K562 (cell line): ENCODE results near the gene NUP210. TPM values are rescaled to one million over a fixed set of nuclear protein-coding genes. Genes with fewer than 3 reads are reported as not detected.

Experiments used
- ATAC-seq: fragments of 200-7000 bp; cut with Tn5 transposase; 3 replicates; pipeline ENCODE4 v1.9.1; 2020; ENCODE audit warnings: moderate library complexity
- BruUV-seq: library from RNA; stranded (reverse); fragments of 400-500 nt; replicated peaks from 2 replicates; lab custom pipeline; 2021; lab: Mats Ljungman, UMichigan
- CTCF ChIA-PET: fragments of 300-600 bp; formaldehyde crosslinking; extraction: SDS; loops from one replicate; lab custom pipeline; 2021; ENCODE audit warnings: low intra/inter-chr PET ratio; lab: Yijun Ruan, JAX
- POLR2A ChIA-PET: fragments of 300-600, 350-650 bp; sonication (Branson Sonifier 250); formaldehyde crosslinking; extraction: SDS; loops from one replicate; lab custom pipeline; 2021; ENCODE audit warnings: antibody characterized with exemption, inconsistent platforms; lab: Yijun Ruan, JAX
- DNase-seq, 4 experiments: peaks; one replicate each; pipeline versions ENCODE4 v3.0.0 to v3.0.0-alpha.2; 2011 to 2018; ENCODE audit warnings: low spot score in 3 of 4, mixed read lengths in 3 of 4; ENCODE audit errors: extremely low read depth in 1 of 4
- FAIRE-seq: peaks from 2 replicates; lab custom pipeline; 2011; peaks lifted over from hg19 to GRCh38; lab: Jason Lieb, UNC
- H2AFZ ChIP-seq: 2 replicates; pipeline ENCODE4 v1.6.0; 2011; ENCODE audit warnings: low read depth, low read length, control low read depth, inconsistent platforms
- H3K27ac ChIP-seq: fragments of 200-600 bp; 3 replicates; pipeline ENCODE4 v1.8.0; 2011; ENCODE audit warnings: low read depth, mild to moderate bottlenecking, control low read depth, inconsistent platforms, low read length, moderate library complexity, mixed read lengths; ENCODE audit errors: extremely low read depth
- H3K27me3 ChIP-seq, 2 experiments: fragments of 300-600 bp in 1 of 2; 2 replicates in 1 of 2; 3 replicates in 1 of 2; pipeline versions ENCODE4 v1.6.0 to v1.8.0; 2011; ENCODE audit warnings: inconsistent platforms in 2 of 2, low read length in 2 of 2, mild to moderate bottlenecking in 1 of 2, mixed read lengths in 1 of 2, moderate library complexity in 1 of 2; ENCODE audit not compliant: control insufficient read depth in 2 of 2, insufficient read depth in 2 of 2
- H3K36me3 ChIP-seq: fragments of 300-600 bp; 3 replicates; pipeline ENCODE4 v1.8.0; 2011; ENCODE audit warnings: mild to moderate bottlenecking, low read length, inconsistent platforms; ENCODE audit not compliant: control insufficient read depth, insufficient read depth
- H3K4me1 ChIP-seq, 2 experiments: fragments of 200-600 bp in 1 of 2; replicated peaks in 1 of 2; 2 replicates in 1 of 2; 3 replicates in 1 of 2; pipeline versions ENCODE4 v1.5.1 to v1.8.0; 2011; ENCODE audit warnings: inconsistent platforms in 2 of 2, low read length in 2 of 2, mild to moderate bottlenecking in 1 of 2, mixed read lengths in 1 of 2, moderate library complexity in 1 of 2; ENCODE audit not compliant: control insufficient read depth in 2 of 2, insufficient read depth in 2 of 2
- H3K4me2 ChIP-seq: 2 replicates; pipeline ENCODE4 v1.6.1; 2011; ENCODE audit warnings: low read length, control low read depth, inconsistent platforms, mixed read lengths; ENCODE audit not compliant: insufficient read depth
- H3K4me3 ChIP-seq: fragments of 200-600 bp; sonication (generic), shearing (Covaris generic); 2 replicates; pipeline ENCODE4 v1.5.1; 2016; ENCODE audit warnings: control low read depth, inconsistent platforms
- H3K79me2 ChIP-seq: fragments of 200-600 bp; 3 replicates; pipeline ENCODE4 v1.8.0; 2011; ENCODE audit warnings: low read length, inconsistent platforms; ENCODE audit not compliant: control insufficient read depth, insufficient read depth
- H3K9ac ChIP-seq, 2 experiments: 2 replicates each; pipeline versions ENCODE4 v1.6.0 to v1.6.1; 2011; ENCODE audit warnings: low read depth in 2 of 2, low read length in 2 of 2, control low read depth in 1 of 2, inconsistent platforms in 1 of 2, mild to moderate bottlenecking in 1 of 2, mixed read lengths in 1 of 2; ENCODE audit not compliant: insufficient read depth in 1 of 2
- H3K9me1 ChIP-seq: one replicate; pipeline ENCODE4 v1.6.0; 2011; ENCODE audit warnings: inconsistent platforms, mild to moderate bottlenecking, low read length, moderate library complexity; ENCODE audit not compliant: control insufficient read depth, insufficient read depth
- H3K9me3 ChIP-seq: replicated peaks from 2 replicates; pipeline ENCODE4 v1.5.1; 2011; ENCODE audit warnings: low read depth, low read length, inconsistent platforms; ENCODE audit not compliant: control insufficient read depth, insufficient read depth
- H4K20me1 ChIP-seq: replicated peaks from 2 replicates; pipeline ENCODE4 v1.6.1; 2011; ENCODE audit warnings: low read length, inconsistent platforms, mixed read lengths; ENCODE audit not compliant: control insufficient read depth, insufficient read depth
- ARID3A ChIP-seq: IDR thresholded peaks from 2 replicates; pipeline ENCODE4 v1.6.1; 2012; ENCODE audit warnings: low read depth, low read length, improper control_type of control experiment, borderline replicate concordance
- CSDE1 ChIP-seq, 2 experiments: fragments of 450-650 bp; IDR thresholded peaks; 2 replicates each; pipeline ENCODE4 v1.6.1; 2016; ENCODE audit warnings: mild to moderate bottlenecking in 1 of 2
- MECOM ChIP-seq: fragments of 250-450 bp; sonication (Bioruptor Pico); IDR thresholded peaks from 2 replicates; pipeline ENCODE4 v1.8.0; 2022; ENCODE audit warnings: inconsistent platforms
- MEIS2 ChIP-seq: fragments of 450-650 bp; IDR thresholded peaks from 2 replicates; pipeline ENCODE4 v1.6.1; 2014; ENCODE audit warnings: mild to moderate bottlenecking; ENCODE audit not compliant: partially characterized antibody
- PHF8 ChIP-seq: fragments of 200-600 bp; sonication (generic); IDR thresholded peaks from 2 replicates; pipeline ENCODE4 v1.6.1; 2012; ENCODE audit warnings: mixed run types, mild to moderate bottlenecking, inconsistent platforms, low read length, moderate library complexity, borderline replicate concordance
- SIRT6 ChIP-seq: IDR thresholded peaks from one replicate; pipeline ENCODE4 v1.6.1; 2012; ENCODE audit warnings: low read depth, mild to moderate bottlenecking, control low read depth, inconsistent platforms, low read length, moderate library complexity
- SRSF1 ChIP-seq: fragments of 200-400 bp; formaldehyde crosslinking; IDR thresholded peaks from 2 replicates; pipeline ENCODE4 v1.6.1; 2017; ENCODE audit warnings: mild to moderate bottlenecking, low read depth, low read length, moderate library complexity
- SRSF3 ChIP-seq: fragments of 200-400 bp; formaldehyde crosslinking; IDR thresholded peaks from 2 replicates; pipeline ENCODE4 v1.6.1; 2016; ENCODE audit warnings: mild to moderate bottlenecking, low read length, moderate library complexity; ENCODE audit not compliant: insufficient read depth
- YBX1 ChIP-seq: fragments of 450-650 bp; IDR thresholded peaks from 2 replicates; pipeline ENCODE4 v1.7.1; 2016; ENCODE audit warnings: mild to moderate bottlenecking
- ZNF274 ChIP-seq: IDR thresholded peaks from 2 replicates; pipeline ENCODE4 v1.6.1; 2011; ENCODE audit warnings: low read depth, mild to moderate bottlenecking, low read length, moderate library complexity, borderline replicate concordance
- ZNF668 ChIP-seq: fragments of 250-450 bp; sonication (Bioruptor Pico); IDR thresholded peaks from 2 replicates; pipeline ENCODE4 v1.8.0; 2022; ENCODE audit warnings: mild to moderate bottlenecking, inconsistent platforms
- WGBS: fragments of 100-300 bp; shearing (Covaris generic); methylation state at CpG from one replicate; pipeline ENCODE4 v1.1.6; 2016; ENCODE audit warnings: low coverage, mixed read lengths; ENCODE audit not compliant: insufficient coverage; ENCODE audit errors: missing lambda C conversion rate; 5-methylcytosine and 5-hydroxymethylcytosine counted together
- in situ Hi-C: fragments of 300-500 bp; cut with MboI; formaldehyde crosslinking; loops from 4 replicates; pipeline ENCODE4 v1.15.0; 2018; ENCODE audit warnings: inconsistent platforms, mixed read lengths
- intact Hi-C: fragments of 100-400 bp; cut with micrococcal nuclease; formaldehyde crosslinking; loops from 2 replicates; pipeline ENCODE4 v1.14.2; 2022
- polyA plus RNA-seq, 8 experiments: library from polyadenylated mRNA; depleted of rRNA in 4 of 8; stranded (reverse) in 5 of 8; unstranded in 3 of 8; fragments of >200 nt; fragmentation: Nextera tagmentation in 2 of 8; fragmentation: Illumina TruSeq in 1 of 8; extraction: Ambion mirVana in 2 of 8; extraction: Trizol in 1 of 8; gene quantifications; 2 replicates each; pipeline versions ENCODE4 v1.2.1 to v1.2.3, GENCODE V29; 2011 to 2014; ENCODE audit warnings: inconsistent platforms in 1 of 8, missing spikeins in 1 of 8
- total RNA-seq, 7 experiments: library from RNA; depleted of rRNA in 6 of 7; stranded (reverse); fragments of >200 nt in 6 of 7; fragmentation: Illumina TruSeq in 2 of 7; extraction: Trizol in 2 of 7; gene quantifications; 2 replicates each; pipeline versions ENCODE4 v1.2.1 to v1.2.3, GENCODE V29; 2011 to 2021; ENCODE audit warnings: low replicate concordance in 1 of 7
- TF ChIP-seq, protein P1 (sequence below): fragments of 250-450 bp; sonication (Bioruptor Pico); IDR thresholded peaks from 2 replicates; pipeline ENCODE4 v1.4.0; 2020; ENCODE audit warnings: mild to moderate bottlenecking, moderate library complexity, borderline replicate concordance
- TF ChIP-seq, protein P2 (sequence below): fragments of 450-650 bp; conservative IDR thresholded peaks from 2 replicates; pipeline ENCODE4 v1.6.1; 2016; ENCODE audit warnings: missing genetic modification characterization, low read depth, mild to moderate bottlenecking, control low read depth, missing compliant biosample characterization

The NUP210 gene
- total and polyA plus RNA-seq, 9 of the 15 experiments (the other 6 are each of a cell fraction or from before 2014, with no cell fraction given): 1.2 to 138 (median 44.0) TPM

GRCh38 chr3:13349823-13350222 lies 70.3 kb downstream of the NUP210 start:
- POLR2A ChIA-PET: interaction anchor here (1.0 kb wide), 1 partner anchor 8 kb away, joined by 4 read pairs; no protein-coding TSS in a partner anchor
- H3K9me1 ChIP-seq: peaks cover 9% of the 10 kb centered on the region
- 0 out of 3 replicates have a peak, but pooled peaks cover 5% of the 10 kb centered on the region for H3K79me2 ChIP-seq
- TF ChIP-seq YBX1 (no peak), MECOM (CRISPR knock-in tag) (no peak), MEIS2 (no peak), ZNF668 (CRISPR knock-in tag) (no peak), SIRT6 (no peak), SRSF3 (no peak), ZNF274 (no peak), CSDE1 (IDR thresholded peaks at IDR 0.05) (no peak), PHF8 (no peak), SRSF1 (no peak), ARID3A (no peak)
- TF ChIP-seq, protein P1, sequence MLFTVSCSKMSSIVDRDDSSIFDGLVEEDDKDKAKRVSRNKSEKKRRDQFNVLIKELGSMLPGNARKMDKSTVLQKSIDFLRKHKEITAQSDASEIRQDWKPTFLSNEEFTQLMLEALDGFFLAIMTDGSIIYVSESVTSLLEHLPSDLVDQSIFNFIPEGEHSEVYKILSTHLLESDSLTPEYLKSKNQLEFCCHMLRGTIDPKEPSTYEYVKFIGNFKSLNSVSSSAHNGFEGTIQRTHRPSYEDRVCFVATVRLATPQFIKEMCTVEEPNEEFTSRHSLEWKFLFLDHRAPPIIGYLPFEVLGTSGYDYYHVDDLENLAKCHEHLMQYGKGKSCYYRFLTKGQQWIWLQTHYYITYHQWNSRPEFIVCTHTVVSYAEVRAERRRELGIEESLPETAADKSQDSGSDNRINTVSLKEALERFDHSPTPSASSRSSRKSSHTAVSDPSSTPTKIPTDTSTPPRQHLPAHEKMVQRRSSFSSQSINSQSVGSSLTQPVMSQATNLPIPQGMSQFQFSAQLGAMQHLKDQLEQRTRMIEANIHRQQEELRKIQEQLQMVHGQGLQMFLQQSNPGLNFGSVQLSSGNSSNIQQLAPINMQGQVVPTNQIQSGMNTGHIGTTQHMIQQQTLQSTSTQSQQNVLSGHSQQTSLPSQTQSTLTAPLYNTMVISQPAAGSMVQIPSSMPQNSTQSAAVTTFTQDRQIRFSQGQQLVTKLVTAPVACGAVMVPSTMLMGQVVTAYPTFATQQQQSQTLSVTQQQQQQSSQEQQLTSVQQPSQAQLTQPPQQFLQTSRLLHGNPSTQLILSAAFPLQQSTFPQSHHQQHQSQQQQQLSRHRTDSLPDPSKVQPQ (CRISPR knock-in tag): no peak
- TF ChIP-seq, protein P2, sequence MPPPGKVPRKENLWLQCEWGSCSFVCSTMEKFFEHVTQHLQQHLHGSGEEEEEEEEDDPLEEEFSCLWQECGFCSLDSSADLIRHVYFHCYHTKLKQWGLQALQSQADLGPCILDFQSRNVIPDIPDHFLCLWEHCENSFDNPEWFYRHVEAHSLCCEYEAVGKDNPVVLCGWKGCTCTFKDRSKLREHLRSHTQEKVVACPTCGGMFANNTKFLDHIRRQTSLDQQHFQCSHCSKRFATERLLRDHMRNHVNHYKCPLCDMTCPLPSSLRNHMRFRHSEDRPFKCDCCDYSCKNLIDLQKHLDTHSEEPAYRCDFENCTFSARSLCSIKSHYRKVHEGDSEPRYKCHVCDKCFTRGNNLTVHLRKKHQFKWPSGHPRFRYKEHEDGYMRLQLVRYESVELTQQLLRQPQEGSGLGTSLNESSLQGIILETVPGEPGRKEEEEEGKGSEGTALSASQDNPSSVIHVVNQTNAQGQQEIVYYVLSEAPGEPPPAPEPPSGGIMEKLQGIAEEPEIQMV (tag): no peak
- TF ChIP-seq, all 486 proteins: peak for 0
- no peak overlapping the region for H2AFZ ChIP-seq
- ATAC-seq (no peak), FAIRE-seq (no peak), DNase-seq (no peak)
- CTCF ChIA-PET: no interaction called here
- no peaks in the 10 kb centered on the region for H3K9me3 ChIP-seq
- no peaks in the 10 kb centered on the region for H4K20me1 ChIP-seq
- H3K9ac ChIP-seq: no peak overlapping the region
- BruUV-seq: no TSS peak
- H3K36me3 ChIP-seq: peaks cover 99% of the 10 kb centered on the region
- peaks cover 18 to 25% of the 10 kb centered on the region in 2 experiments for H3K4me1 ChIP-seq
- H3K27ac ChIP-seq: no peak overlapping the region
- in situ Hi-C loops: no loop called here
- no peak overlapping the region for H3K4me2 ChIP-seq
- 85% methylated on average over 3 of the region's 3 CpGs for WGBS
- no peak overlapping the region for H3K4me3 ChIP-seq
- no peaks in the 10 kb centered on the region for H3K27me3 ChIP-seq
- intact Hi-C loops: loop anchor here (5.0 kb wide), 1 partner anchor 102 kb away; no protein-coding TSS in a partner anchor
